OCI-LY3 (cell line): ENCODE data around the gene MARK2.

Experiments
- H2AFZ ChIP-seq: fragments of 200-600, 300-600 bp; shearing (Covaris generic); 2 replicates; pipeline ENCODE4 v1.6.0; 2014; ENCODE audit warnings: antibody characterized with exemption, low read depth, low read length
- H3K27ac ChIP-seq: fragments of 200-600, 300-600 bp; sonication (generic); 2 replicates; pipeline ENCODE4 v1.5.1; 2014; ENCODE audit warnings: mild to moderate bottlenecking, low read length, moderate library complexity, mixed read lengths
- H3K27me3 ChIP-seq: fragments of 200-600, 300-600 bp; sonication (generic); 2 replicates; pipeline ENCODE4 v1.6.1; 2014; ENCODE audit warnings: low read depth, low read length, mixed read lengths
- H3K36me3 ChIP-seq: fragments of 200-600, 300-600 bp; sonication (generic); replicated peaks from 2 replicates; pipeline ENCODE3; 2014; ENCODE audit warnings: low read depth, low read length, mixed read lengths
- H3K4me1 ChIP-seq: fragments of 300-600, 200-600 bp; sonication (generic); 2 replicates; pipeline ENCODE4 v1.6.1; 2014; ENCODE audit warnings: low read length, mixed read lengths
- H3K4me2 ChIP-seq: fragments of 200-600, 300-600 bp; sonication (generic); 2 replicates; pipeline ENCODE4 v1.6.1; 2014; ENCODE audit warnings: low read length, mixed read lengths
- H3K4me3 ChIP-seq: fragments of 300-600, 200-600 bp; sonication (generic); 2 replicates; pipeline ENCODE4 v1.5.1; 2014; ENCODE audit warnings: antibody characterized with exemption, mild to moderate bottlenecking, low read length, moderate library complexity
- H3K79me2 ChIP-seq: fragments of 300-600, 200-600 bp; shearing (Covaris generic); 2 replicates; pipeline ENCODE4 v1.6.1; 2014; ENCODE audit warnings: mild to moderate bottlenecking, low read length, mixed read lengths
- H3K9ac ChIP-seq: fragments of 300-600, 200-600 bp; shearing (Covaris generic); 2 replicates; pipeline ENCODE4 v1.6.0; 2014; ENCODE audit warnings: mild to moderate bottlenecking, low read length, moderate library complexity
- H3K9me3 ChIP-seq: fragments of 200-600, 300-600 bp; shearing (Covaris generic); 2 replicates; pipeline ENCODE4 v1.6.1; 2014; ENCODE audit warnings: low read length, mixed read lengths; ENCODE audit not compliant: insufficient read depth
- H4K20me1 ChIP-seq: fragments of 200-600, 300-600 bp; sonication (generic); 2 replicates; pipeline ENCODE4 v1.6.1; 2016; ENCODE audit warnings: low read length, mixed read lengths; ENCODE audit not compliant: insufficient read depth
- CTCF ChIP-seq: fragments of 200-600, 300-600 bp; sonication (generic); IDR thresholded peaks from 2 replicates; pipeline ENCODE4 v1.5.1; 2014; ENCODE audit warnings: antibody characterized with exemption, low read length, low read depth
- EZH2phosphoT487 ChIP-seq: fragments of 200-600 bp; shearing (Covaris generic); IDR thresholded peaks from 2 replicates; pipeline ENCODE4 v1.6.1; 2018; ENCODE audit warnings: antibody characterized with exemption, mixed run types, low read depth

MARK2 gene

GRCh38 chr11:63845303-63845702 is 6.4 kb downstream of the MARK2 start:
- Histone ChIP-seq H3K4me1 (peaks cover 13% of the 10 kb centered on the region), H3K4me3 (no peak overlapping the region), H3K36me3 (peaks cover 35% of the 10 kb centered on the region)

GRCh38 chr11:63845911-63846310 is 7.0 kb downstream of the MARK2 start:
- Histone ChIP-seq H3K9me3 (no peaks in the 10 kb centered on the region), H3K36me3 (peaks cover 33% of the 10 kb centered on the region), H3K9ac (no peak overlapping the region), H3K4me2 (no peak overlapping the region), H3K79me2 (peaks cover 95% of the 10 kb centered on the region), H3K27ac (no peak overlapping the region), H4K20me1 (peaks cover 82% of the 10 kb centered on the region), H3K4me3 (no peak overlapping the region), H2AFZ (no peak overlapping the region), H3K27me3 (no peaks in the 10 kb centered on the region), H3K4me1 (peaks cover 10% of the 10 kb centered on the region)
- TF ChIP-seq CTCF (no peak), EZH2phosphoT487 (no peak)

More at GRCh38 chr11:63845303-63845702, 6.4 kb downstream of the MARK2 start:
- no peak overlapping the region for H3K27ac ChIP-seq
- H2AFZ ChIP-seq = no peak overlapping the region
- no peaks in the 10 kb centered on the region for H3K9me3 ChIP-seq
- no peak for TF ChIP-seq EZH2phosphoT487
- TF ChIP-seq CTCF = no peak
- no peaks in the 10 kb centered on the region for H3K27me3 ChIP-seq
- peaks cover 95% of the 10 kb centered on the region for H3K79me2 ChIP-seq
- no peak overlapping the region for H3K4me2 ChIP-seq
- peaks cover 83% of the 10 kb centered on the region for H4K20me1 ChIP-seq
- no peak overlapping the region for H3K9ac ChIP-seq

- Histone ChIP-seq H3K4me2 (no peak overlapping the region), H3K36me3 (peaks cover 25% of the 10 kb centered on the region), H4K20me1 (peaks cover 82% of the 10 kb centered on the region), H3K27me3 (no peaks in the 10 kb centered on the region), H3K79me2 (peaks cover 95% of the 10 kb centered on the region), H3K4me1 (peaks cover 10% of the 10 kb centered on the region), H3K27ac (no peak overlapping the region), H2AFZ (no peak overlapping the region), H3K9ac (no peak overlapping the region), H3K4me3 (no peak overlapping the region), H3K9me3 (no peaks in the 10 kb centered on the region)
- TF ChIP-seq EZH2phosphoT487 = no peak
- no peak for TF ChIP-seq CTCF
These were observed 8.0 kb downstream of the MARK2 start for GRCh38 chr11:63846897-63847296.

- Histone ChIP-seq H3K4me1 (peaks cover 10% of the 10 kb centered on the region), H3K4me2 (no peak overlapping the region), H3K36me3 (peaks cover 23% of the 10 kb centered on the region), H3K9ac (no peak overlapping the region), H3K27ac (no peak overlapping the region), H3K27me3 (no peaks in the 10 kb centered on the region), H3K79me2 (peaks cover 94% of the 10 kb centered on the region), H4K20me1 (peaks cover 80% of the 10 kb centered on the region), H3K4me3 (no peak overlapping the region), H3K9me3 (no peaks in the 10 kb centered on the region), H2AFZ (no peak overlapping the region)
- TF ChIP-seq CTCF = no peak
These were observed 8.5 kb downstream of the MARK2 start for GRCh38 chr11:63847363-63847762.
